A549 (cell line): ENCODE measurements around the gene RABL3.

Experiments used
- CHD2 ChIP-seq: fragments of 150-350 bp; IDR thresholded peaks from 2 replicates; pipeline ENCODE4 v1.6.1; 2014; ENCODE audit warnings: low read length; ENCODE audit not compliant: partially characterized antibody
- JUNB ChIP-seq: fragments of >200 bp; sonication (Bioruptor Twin); formaldehyde crosslinking; IDR thresholded peaks from 2 replicates; pipeline ENCODE4 v1.6.1; 2016
- KDM1A ChIP-seq: fragments of 200-600 bp; sonication (generic); IDR thresholded peaks from 2 replicates; pipeline ENCODE4 v1.6.1; 2016; ENCODE audit warnings: low read depth, mild to moderate bottlenecking
- POLR2A ChIP-seq: IDR thresholded peaks from 2 replicates; pipeline ENCODE4 v1.6.1; 2012; ENCODE audit warnings: mild to moderate bottlenecking, low read length
- TF ChIP-seq, protein P1 (sequence below): fragments of >200 bp; sonication (Bioruptor Twin); formaldehyde crosslinking; IDR thresholded peaks from 3 replicates; pipeline ENCODE4 v1.5.1; 2016

GRCh38 chr3:120770891-120771290 is 28.6 kb upstream of the RABL3 start:
- TF ChIP-seq, protein P1, sequence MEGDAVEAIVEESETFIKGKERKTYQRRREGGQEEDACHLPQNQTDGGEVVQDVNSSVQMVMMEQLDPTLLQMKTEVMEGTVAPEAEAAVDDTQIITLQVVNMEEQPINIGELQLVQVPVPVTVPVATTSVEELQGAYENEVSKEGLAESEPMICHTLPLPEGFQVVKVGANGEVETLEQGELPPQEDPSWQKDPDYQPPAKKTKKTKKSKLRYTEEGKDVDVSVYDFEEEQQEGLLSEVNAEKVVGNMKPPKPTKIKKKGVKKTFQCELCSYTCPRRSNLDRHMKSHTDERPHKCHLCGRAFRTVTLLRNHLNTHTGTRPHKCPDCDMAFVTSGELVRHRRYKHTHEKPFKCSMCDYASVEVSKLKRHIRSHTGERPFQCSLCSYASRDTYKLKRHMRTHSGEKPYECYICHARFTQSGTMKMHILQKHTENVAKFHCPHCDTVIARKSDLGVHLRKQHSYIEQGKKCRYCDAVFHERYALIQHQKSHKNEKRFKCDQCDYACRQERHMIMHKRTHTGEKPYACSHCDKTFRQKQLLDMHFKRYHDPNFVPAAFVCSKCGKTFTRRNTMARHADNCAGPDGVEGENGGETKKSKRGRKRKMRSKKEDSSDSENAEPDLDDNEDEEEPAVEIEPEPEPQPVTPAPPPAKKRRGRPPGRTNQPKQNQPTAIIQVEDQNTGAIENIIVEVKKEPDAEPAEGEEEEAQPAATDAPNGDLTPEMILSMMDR = no peak
- TF ChIP-seq CHD2 (no peak), POLR2A (no peak), JUNB (no peak), KDM1A (no peak)
